A673 (cell line): ENCODE results near the gene SLC22A4. TPM values are rescaled to one million over a fixed set of nuclear protein-coding genes. Genes with fewer than 3 reads are reported as not detected.

Experiments used
- BruUV-seq: library from RNA; stranded (reverse); fragments of 400-500 nt; replicated peaks from 2 replicates; lab custom pipeline; 2021; lab: Mats Ljungman, UMichigan
- CTCF ChIA-PET: fragments of 300-600 bp; sonication (Branson Sonifier 250); formaldehyde crosslinking; loops from one replicate; lab custom pipeline; 2022; ENCODE audit warnings: antibody characterized with exemption; lab: Charles Lee
- POLR2A ChIA-PET: fragments of 300-600 bp; sonication (Branson Sonifier 250); formaldehyde crosslinking; loops from one replicate; lab custom pipeline; 2022; ENCODE audit warnings: antibody characterized with exemption; ENCODE audit not compliant: low non-redundant PET; lab: Charles Lee
- DNase-seq: peaks from one replicate; pipeline ENCODE4 v3.0.0-alpha.2; 2015; ENCODE audit warnings: low spot score
- H3K27ac ChIP-seq: fragments of 200-600 bp; sonication (generic); 2 replicates; pipeline ENCODE4 v1.5.1; 2016; ENCODE audit warnings: mixed run types, low read depth, mild to moderate bottlenecking, mixed read lengths, antibody characterized with exemption, low read length; ENCODE audit not compliant: poor library complexity, severe bottlenecking
- H3K27me3 ChIP-seq: fragments of 200-600 bp; sonication (generic); replicated peaks from 2 replicates; pipeline ENCODE4 v1.6.1; 2017; ENCODE audit warnings: mixed run types, low read depth, mild to moderate bottlenecking, mixed read lengths, antibody characterized with exemption, low read length; ENCODE audit not compliant: insufficient read depth, poor library complexity
- H3K36me3 ChIP-seq: fragments of 200-600 bp; sonication (generic); 2 replicates; pipeline ENCODE4 v1.6.1; 2016; ENCODE audit warnings: mixed run types, mild to moderate bottlenecking, mixed read lengths, antibody characterized with exemption, low read length; ENCODE audit not compliant: insufficient read depth, poor library complexity, severe bottlenecking
- H3K4me1 ChIP-seq: fragments of 200-600 bp; sonication (generic); 2 replicates; pipeline ENCODE4 v1.6.1; 2017; ENCODE audit warnings: mixed run types, mild to moderate bottlenecking, mixed read lengths, antibody characterized with exemption, low read length; ENCODE audit not compliant: insufficient read depth, poor library complexity, severe bottlenecking
- H3K4me3 ChIP-seq: fragments of 200-600 bp; sonication (generic); 2 replicates; pipeline ENCODE4 v1.5.1; 2016; ENCODE audit warnings: low read depth, mixed run types, mild to moderate bottlenecking, mixed read lengths, low read length; ENCODE audit not compliant: poor library complexity, severe bottlenecking
- H3K9me3 ChIP-seq: fragments of 200-600 bp; sonication (generic); 2 replicates; pipeline ENCODE4 v1.6.1; 2016; ENCODE audit warnings: mixed run types, low read depth, mild to moderate bottlenecking, mixed read lengths, antibody characterized with exemption, low read length; ENCODE audit not compliant: poor library complexity, severe bottlenecking
- CTCF ChIP-seq: fragments of 300-800, 200-600 bp; sonication (generic); conservative IDR thresholded peaks from 2 replicates; pipeline ENCODE4 v1.5.1; 2017; ENCODE audit warnings: low read depth, mild to moderate bottlenecking, antibody characterized with exemption, low read length, moderate library complexity, mixed read lengths
- EZH2 ChIP-seq: fragments of 200-600 bp; sonication (generic); IDR thresholded peaks from 2 replicates; pipeline ENCODE4 v1.6.1; 2017; ENCODE audit warnings: borderline replicate concordance, low read depth, mild to moderate bottlenecking, mixed read lengths, antibody characterized with exemption, low read length; ENCODE audit not compliant: poor library complexity, severe bottlenecking
- intact Hi-C: fragments of 100-400 bp; cut with micrococcal nuclease; formaldehyde crosslinking; loops from one replicate; pipeline ENCODE4 v1.10.0; 2022; ENCODE audit not compliant: unreplicated experiment
- total RNA-seq: library from RNA; stranded (reverse); gene quantifications from 2 replicates; pipeline ENCODE4 v1.2.3, GENCODE V29; 2021

Gene SLC22A4
- total RNA-seq, 1 experiment from 2014 or later = 0.99 TPM

- CTCF ChIA-PET = no interaction called here
- no peak overlapping the region for H3K4me3 ChIP-seq
- peaks cover 16% of the 10 kb centered on the region for H3K4me1 ChIP-seq
- intact Hi-C loops = no loop called here
- no peak overlapping the region for H3K27ac ChIP-seq
- no peak for DNase-seq
- no peaks in the 10 kb centered on the region for H3K36me3 ChIP-seq
- H3K27me3 ChIP-seq = no peaks in the 10 kb centered on the region
- no TSS peak for BruUV-seq
- POLR2A ChIA-PET = no interaction called here
- no peak for TF ChIP-seq CTCF
- TF ChIP-seq EZH2 = no peak
- no peaks in the 10 kb centered on the region for H3K9me3 ChIP-seq
These were observed 37.4 kb upstream of the SLC22A4 start for GRCh38 chr5:132256783-132257130.

DNA sequence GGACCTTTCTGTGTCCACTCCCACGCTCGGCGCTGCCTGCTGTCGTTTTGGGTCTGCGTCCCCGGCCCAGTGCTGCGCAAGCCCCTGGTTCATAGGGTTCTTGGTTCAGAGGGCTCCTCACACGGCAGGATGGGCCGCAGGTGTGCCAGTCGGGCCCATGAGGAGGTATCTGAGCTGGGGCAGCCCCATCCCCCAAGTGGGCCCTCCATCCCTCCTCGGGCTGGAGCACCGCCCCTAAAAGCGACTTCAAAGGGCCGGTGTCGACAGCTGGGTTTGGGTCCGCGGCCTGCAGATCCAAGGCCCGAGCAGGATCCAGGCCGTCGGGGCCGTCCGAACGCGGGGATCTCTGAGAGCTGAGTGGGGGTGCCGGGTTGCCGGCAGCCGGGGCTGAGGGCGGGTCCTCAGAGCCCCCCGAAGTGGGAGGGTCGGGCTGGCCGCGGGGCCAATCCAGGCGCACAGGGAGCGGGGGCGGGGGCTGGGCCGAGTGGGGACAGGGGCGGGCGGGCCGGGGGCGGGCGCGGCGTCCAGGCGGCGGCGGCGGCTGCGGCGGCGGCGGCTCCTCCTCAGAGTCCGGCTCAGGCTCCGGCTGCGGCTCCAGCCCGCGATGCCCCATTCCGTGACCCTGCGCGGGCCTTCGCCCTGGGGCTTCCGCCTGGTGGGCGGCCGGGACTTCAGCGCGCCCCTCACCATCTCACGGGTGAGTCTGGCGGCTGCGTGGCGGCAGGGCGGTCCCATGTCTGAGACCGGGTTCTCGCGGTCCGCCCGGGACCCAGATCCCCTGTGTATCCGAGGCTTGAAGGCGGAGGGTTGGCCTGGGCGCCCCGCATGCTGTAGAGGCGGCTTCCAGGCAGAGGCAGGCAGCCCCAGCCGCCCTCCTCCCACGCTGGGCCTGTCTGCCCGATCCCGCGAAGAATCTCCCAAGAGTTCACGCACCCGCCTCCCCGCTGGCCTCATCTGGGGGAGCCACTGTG lies 36.8 kb upstream of the SLC22A4 start, which contains the start of gene PDLIM4:
PDLIM4 (plus strand) TSS at position 566 of the 971 bp plus-strand sequence; CDS start at position 605, 39 bp downstream.
- no peak for TF ChIP-seq CTCF
- no peak for TF ChIP-seq EZH2
- H3K27me3 ChIP-seq = no peaks in the 10 kb centered on the region
- peak; percentile 29 for DNase-seq
- H3K27ac ChIP-seq = no peak within 1 kb of the TSS
- intact Hi-C loops = no loop called here
- peak within 1 kb of the TSS; percentile 53 for H3K4me3 ChIP-seq
- BruUV-seq = no TSS peak
- no peaks in the 10 kb centered on the region for H3K9me3 ChIP-seq
- H3K36me3 ChIP-seq = no peaks in the 10 kb centered on the region
- peaks cover 16% of the 10 kb centered on the region for H3K4me1 ChIP-seq
- POLR2A ChIA-PET = no interaction called here
- CTCF ChIA-PET = no interaction called here

- peaks cover 16% of the 10 kb centered on the region for H3K4me1 ChIP-seq
- no peaks in the 10 kb centered on the region for H3K9me3 ChIP-seq
- POLR2A ChIA-PET = no interaction called here
- intact Hi-C loops = no loop called here
- H3K36me3 ChIP-seq = no peaks in the 10 kb centered on the region
- peak overlapping the region; percentile 53 for H3K4me3 ChIP-seq
- no TSS peak for BruUV-seq
- H3K27me3 ChIP-seq = no peaks in the 10 kb centered on the region
- CTCF ChIA-PET = no interaction called here
- no peak overlapping the region for H3K27ac ChIP-seq
- no peak for DNase-seq
- TF ChIP-seq CTCF = no peak
- no peak for TF ChIP-seq EZH2
These were observed 35.8 kb upstream of the SLC22A4 start for GRCh38 chr5:132258102-132259068.
